Activated gamma-delta T cell treated with Interleukin-2 at 50 U/mL for 16 hours (primary cell): ENCODE data around the gene CCDC3.
"Not testable (repeated sequence)": the region's sequence is repeated elsewhere in the genome, so short reads cannot be mapped to it uniquely, and the experiment has no call there.

Experiments used
- DNase-seq: peaks from one replicate; pipeline ENCODE4 v3.0.0-alpha.2; 2020

CCDC3 gene

GRCh38 chr10:12876266-12876665 lies 125.2 kb downstream of the CCDC3 start:
- DNase-seq = no peak

- DNase-seq = no peak
These were observed 126.4 kb downstream of the CCDC3 start for GRCh38 chr10:12875100-12875499.

GRCh38 chr10:12874501-12874900 lies 127.0 kb downstream of the CCDC3 start:
- no peak for DNase-seq

GRCh38 chr10:12873172-12873571 lies 128.3 kb downstream of the CCDC3 start:
- DNase-seq = no peak

GRCh38 chr10:12872577-12872976 lies 128.9 kb downstream of the CCDC3 start:
- DNase-seq = no peak

GRCh38 chr10:12869427-12869826 lies 132.1 kb downstream of the CCDC3 start:
- DNase-seq = no peak

GRCh38 chr10:12868229-12868628 lies 133.3 kb downstream of the CCDC3 start:
- no peak for DNase-seq

GRCh38 chr10:12865515-12865914 lies 136.0 kb downstream of the CCDC3 start:
- DNase-seq = not testable (repeated sequence)

GRCh38 chr10:12862459-12862858 lies 139.1 kb downstream of the CCDC3 start:
- DNase-seq = no peak

- no peak for DNase-seq
These were observed 146.5 kb downstream of the CCDC3 start for GRCh38 chr10:12854988-12855387.

- DNase-seq = no peak
These were observed 148.8 kb downstream of the CCDC3 start for GRCh38 chr10:12852687-12853086.

GRCh38 chr10:12849319-12850181 lies 152.0 kb downstream of the CCDC3 start:
- DNase-seq = no peak

GRCh38 chr10:12848439-12849173 lies 152.9 kb downstream of the CCDC3 start:
- no peak for DNase-seq

- DNase-seq = no peak
These were observed 154.0 kb downstream of the CCDC3 start for GRCh38 chr10:12847361-12847975.

- no peak for DNase-seq
These were observed 154.8 kb downstream of the CCDC3 start for GRCh38 chr10:12846718-12847117.
